ENCODE measurements around the gene EFCAB7. TPM values are rescaled to one million over a fixed set of nuclear protein-coding genes. Genes with fewer than 3 reads are reported as not detected.

Gene EFCAB7
- total and polyA plus RNA-seq, 10 donors, result 2.9 to 8.2 (median 6.0) TPM

GRCh38 chr1:63486629-63487028 lies 36.7 kb upstream of the EFCAB7 start:
- no peaks in the 10 kb centered on the region for H3K4me1 ChIP-seq
- peaks cover 0 to 19% (median 0%) of the 10 kb centered on the region in 6 donors for H3K36me3 ChIP-seq
- no peaks in the 10 kb centered on the region for H3K27me3 ChIP-seq (replicated peaks in 1 of 7)
- DNase-seq, result no peak
- H3K4me3 ChIP-seq, result no peak overlapping the region
- H3K27ac ChIP-seq, result no peak overlapping the region
- no peak for TF ChIP-seq POLR2AphosphoS5 (IDR thresholded peaks at IDR 0.05)
- TF ChIP-seq CTCF (IDR thresholded peaks at IDR 0.05 in 8 of 11, conservative IDR thresholded peaks at IDR 0.05 in 3 of 11), result no peak
- H3K9me3 ChIP-seq, result no peaks in the 10 kb centered on the region
- intact Hi-C loops (cut with DNase I; ENCODE audit: low total_unique reads), result no loop called here
- 87 to 97% (median 95%) methylated on average over 1 of the region's 1 CpG for WGBS, 5 donors

GRCh38 chr1:63487336-63488065 lies 35.8 kb upstream of the EFCAB7 start:
- no peak for DNase-seq
- Histone ChIP-seq H3K9me3 (no peaks in the 10 kb centered on the region), H3K4me1 (no peaks in the 10 kb centered on the region), H3K27ac (no peak overlapping the region), H3K4me3 (no peak overlapping the region), H3K36me3 (peaks cover 0 to 19% (median 0%) of the 10 kb centered on the region in 6 donors), H3K27me3 (replicated peaks in 1 of 7) (no peaks in the 10 kb centered on the region)
- WGBS, 5 donors, result 95 to 97% (median 96%) methylated on average over 8 of the region's 8 CpGs
- TF ChIP-seq POLR2AphosphoS5 (IDR thresholded peaks at IDR 0.05), result no peak
- TF ChIP-seq CTCF (IDR thresholded peaks at IDR 0.05 in 8 of 11, conservative IDR thresholded peaks at IDR 0.05 in 3 of 11), result no peak
- no peak for TF ChIP-seq POLR2A (IDR thresholded peaks at IDR 0.05)
- intact Hi-C loops (cut with DNase I; ENCODE audit: low total_unique reads), result no loop called here

GRCh38 chr1:63497577-63497976 lies 25.7 kb upstream of the EFCAB7 start:
- Histone ChIP-seq H3K27ac (no peak overlapping the region), H3K36me3 (no peaks in the 10 kb centered on the region), H3K27me3 (replicated peaks in 1 of 7) (no peaks in the 10 kb centered on the region), H3K4me3 (no peak overlapping the region), H3K4me1 (no peaks in the 10 kb centered on the region), H3K9me3 (no peaks in the 10 kb centered on the region)
- no peak for TF ChIP-seq POLR2A (IDR thresholded peaks at IDR 0.05)
- no peak for TF ChIP-seq CTCF (IDR thresholded peaks at IDR 0.05 in 8 of 11, conservative IDR thresholded peaks at IDR 0.05 in 3 of 11)
- no peak for TF ChIP-seq POLR2AphosphoS5 (IDR thresholded peaks at IDR 0.05)
- WGBS, 5 donors, result 87 to 98% (median 91%) methylated on average over 2 of the region's 2 CpGs
- no peak for DNase-seq
- intact Hi-C loops (cut with DNase I; ENCODE audit: low total_unique reads), result no loop called here

- intact Hi-C loops (cut with DNase I; ENCODE audit: low total_unique reads), result no loop called here
- TF ChIP-seq POLR2AphosphoS5 (IDR thresholded peaks at IDR 0.05) (no peak), CTCF (IDR thresholded peaks at IDR 0.05 in 8 of 11, conservative IDR thresholded peaks at IDR 0.05 in 3 of 11) (no peak), POLR2A (IDR thresholded peaks at IDR 0.05) (no peak)
- DNase-seq, result no peak
Observed at GRCh38 chr1:63498106-63498505, 25.2 kb upstream of the EFCAB7 start.

More at GRCh38 chr1:63498106-63498505, 25.2 kb upstream of the EFCAB7 start:
- no peaks in the 10 kb centered on the region for H3K27me3 ChIP-seq (replicated peaks in 1 of 7)
- no peaks in the 10 kb centered on the region for H3K9me3 ChIP-seq
- H3K27ac ChIP-seq, result no peak overlapping the region
- no peaks in the 10 kb centered on the region for H3K4me1 ChIP-seq
- H3K4me3 ChIP-seq, result no peak overlapping the region
- 31 to 98% (median 94%) methylated on average over 1 of the region's 1 CpG for WGBS, 5 donors
- H3K36me3 ChIP-seq, result no peaks in the 10 kb centered on the region
